ENCODE results near the gene KRT7.

KRT7 gene

DNA sequence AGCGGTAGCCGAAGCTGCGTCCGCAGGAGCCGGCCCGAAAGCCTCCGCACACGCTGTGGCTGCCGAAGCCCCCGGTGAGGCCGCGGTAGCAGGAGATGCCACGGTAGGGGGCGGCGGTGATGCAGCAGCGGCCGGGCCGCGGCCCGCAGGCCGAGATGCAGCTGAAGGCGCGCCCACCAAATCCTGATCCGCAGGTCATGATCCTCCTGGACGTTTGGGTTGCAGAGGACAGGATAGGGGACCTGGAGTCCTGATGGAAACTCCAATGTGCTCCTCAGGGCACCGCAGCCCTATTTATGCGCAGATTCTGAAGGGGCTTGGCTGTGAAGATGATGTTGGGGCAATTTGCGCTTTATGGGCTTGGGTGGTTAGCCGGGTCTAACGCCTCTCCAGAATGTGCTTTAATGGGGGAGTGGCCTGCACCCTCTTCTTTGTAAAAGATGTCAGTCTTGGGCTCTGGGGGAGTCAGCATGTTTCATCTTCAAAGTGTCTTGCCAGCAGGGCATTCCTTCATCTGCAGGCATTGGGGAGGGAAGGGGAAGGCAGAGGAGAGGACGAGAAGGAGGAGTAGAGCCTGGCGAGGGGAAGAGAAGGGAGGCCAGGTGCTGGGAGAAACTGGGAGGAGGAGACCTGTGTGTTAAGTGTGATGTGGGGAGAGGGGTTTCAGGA lies 58.4 kb downstream of the KRT7 start, which contains the start of gene KRT81:
Gene KRT81, minus strand, starts transcription at position 268 of the 669 bp plus-strand sequence. Its CDS starts 69 bp downstream, at position 199.
- Histone ChIP-seq H3K4me3 (ENCODE audit: low read length in 2 of 2) (no peak within 1 kb of the TSS), H3K36me3 (ENCODE audit: control insufficient read depth in 2 of 2, insufficient read depth in 2 of 2, low read length in 2 of 2) (no peaks in the 10 kb centered on the region)

DNA sequence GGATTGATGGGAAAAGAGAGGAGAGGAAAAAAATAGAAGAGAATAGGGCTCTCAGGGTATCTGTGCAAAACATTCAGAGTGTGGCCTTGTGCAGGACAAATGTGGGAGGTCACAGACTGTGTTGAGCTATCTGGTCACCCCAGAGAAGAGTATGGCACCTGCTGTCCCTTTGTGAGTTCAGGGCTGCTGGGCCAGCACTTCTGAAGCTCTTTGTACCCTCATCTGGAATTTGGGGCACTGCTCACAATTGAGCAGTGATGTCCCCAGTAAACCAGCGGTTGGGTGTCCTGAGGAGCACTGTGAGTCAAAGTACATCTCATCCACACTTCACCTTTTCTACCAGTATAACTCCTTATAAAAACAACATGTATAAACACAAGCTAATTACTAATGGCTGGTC lies 60.9 kb downstream of the KRT7 start:
- H3K27ac ChIP-seq (ENCODE audit: low read depth in 2 of 2, low read length in 2 of 2) = no peak overlapping the region
- H3K36me3 ChIP-seq (ENCODE audit: control insufficient read depth in 2 of 2, insufficient read depth in 2 of 2, low read length in 2 of 2) = no peaks in the 10 kb centered on the region
- no peak overlapping the region for H3K9ac ChIP-seq (ENCODE audit: low read depth in 1 of 2, low read length in 2 of 2)
- no peaks in the 10 kb centered on the region for H3K9me3 ChIP-seq (ENCODE audit: control insufficient read depth in 2 of 2, low read length in 2 of 2)
- peaks cover 10% of the 10 kb centered on the region in 2 donors for H3K27me3 ChIP-seq (ENCODE audit: control insufficient read depth in 2 of 2, insufficient read depth in 2 of 2, low read length in 2 of 2)
- H3K4me3 ChIP-seq (ENCODE audit: low read length in 2 of 2) = no peak overlapping the region
- H3K4me1 ChIP-seq (ENCODE audit: control insufficient read depth in 2 of 2, insufficient read depth in 2 of 2, low read length in 2 of 2) = no peaks in the 10 kb centered on the region

More for the DNA sequence above, 58.4 kb downstream of the KRT7 start, which contains the start of gene KRT81:
- Histone ChIP-seq H3K27me3 (ENCODE audit: control insufficient read depth in 2 of 2, insufficient read depth in 2 of 2, low read length in 2 of 2) (peaks cover 3 to 5% of the 10 kb centered on the region in 2 donors), H3K9me3 (ENCODE audit: control insufficient read depth in 2 of 2, low read length in 2 of 2) (no peaks in the 10 kb centered on the region), H3K9ac (ENCODE audit: low read depth in 1 of 2, low read length in 2 of 2) (no peak within 1 kb of the TSS), H3K27ac (ENCODE audit: low read depth in 2 of 2, low read length in 2 of 2) (no peak within 1 kb of the TSS), H3K4me1 (ENCODE audit: control insufficient read depth in 2 of 2, insufficient read depth in 2 of 2, low read length in 2 of 2) (no peaks in the 10 kb centered on the region)

DNA sequence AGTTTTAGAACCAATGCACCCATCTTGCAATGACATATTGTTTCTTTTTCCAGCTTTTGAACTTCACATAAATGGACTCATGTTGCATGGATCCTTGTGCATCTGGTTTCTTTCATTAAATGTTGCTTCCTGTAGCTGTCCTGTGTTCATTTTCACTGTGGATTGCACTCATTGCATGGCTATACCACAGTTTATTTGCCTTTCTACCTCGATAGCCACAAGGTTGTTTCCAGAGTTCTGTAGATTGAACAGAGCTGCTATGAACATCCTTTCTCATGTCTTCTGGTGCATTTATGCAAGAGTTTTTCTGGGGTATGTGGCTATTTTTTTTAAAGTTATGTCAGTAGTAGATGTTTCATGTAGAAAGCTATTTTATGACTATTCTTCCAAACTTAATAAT lies 61.8 kb downstream of the KRT7 start:
- no peaks in the 10 kb centered on the region for H3K4me1 ChIP-seq (ENCODE audit: control insufficient read depth in 2 of 2, insufficient read depth in 2 of 2, low read length in 2 of 2)
- peaks cover 10% of the 10 kb centered on the region in 2 donors for H3K27me3 ChIP-seq (ENCODE audit: control insufficient read depth in 2 of 2, insufficient read depth in 2 of 2, low read length in 2 of 2)
- no peaks in the 10 kb centered on the region for H3K36me3 ChIP-seq (ENCODE audit: control insufficient read depth in 2 of 2, insufficient read depth in 2 of 2, low read length in 2 of 2)
- no peak overlapping the region for H3K4me3 ChIP-seq (ENCODE audit: low read length in 2 of 2)
- no peak overlapping the region for H3K27ac ChIP-seq (ENCODE audit: low read depth in 2 of 2, low read length in 2 of 2)
- no peak overlapping the region for H3K9ac ChIP-seq (ENCODE audit: low read depth in 1 of 2, low read length in 2 of 2)
- H3K9me3 ChIP-seq (ENCODE audit: control insufficient read depth in 2 of 2, low read length in 2 of 2) = no peaks in the 10 kb centered on the region

DNA sequence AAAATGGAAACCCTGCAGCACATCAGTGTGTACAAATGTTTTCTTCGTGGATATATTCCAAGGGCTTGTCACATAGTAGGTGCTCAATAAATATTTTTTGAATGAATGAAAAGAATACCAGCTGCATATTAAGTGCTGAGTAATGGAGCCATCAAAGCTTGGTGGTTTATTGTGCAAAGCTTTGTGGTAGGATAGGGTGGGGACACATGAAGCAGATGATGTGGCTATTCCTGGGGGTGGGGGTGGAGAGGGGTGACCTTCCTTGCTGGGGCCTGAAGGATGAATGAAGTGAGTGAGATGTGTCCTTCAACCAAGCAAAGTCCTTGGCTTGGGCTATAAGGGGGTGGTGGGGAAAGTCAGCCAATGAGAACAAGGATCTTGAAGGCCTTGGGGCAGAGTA lies 62.6 kb downstream of the KRT7 start:
- Histone ChIP-seq H3K27me3 (ENCODE audit: control insufficient read depth in 2 of 2, insufficient read depth in 2 of 2, low read length in 2 of 2) (peaks cover 10% of the 10 kb centered on the region in 2 donors), H3K27ac (ENCODE audit: low read depth in 2 of 2, low read length in 2 of 2) (no peak overlapping the region), H3K4me3 (ENCODE audit: low read length in 2 of 2) (no peak overlapping the region), H3K9ac (ENCODE audit: low read depth in 1 of 2, low read length in 2 of 2) (no peak overlapping the region), H3K9me3 (ENCODE audit: control insufficient read depth in 2 of 2, low read length in 2 of 2) (no peaks in the 10 kb centered on the region), H3K4me1 (ENCODE audit: control insufficient read depth in 2 of 2, insufficient read depth in 2 of 2, low read length in 2 of 2) (no peaks in the 10 kb centered on the region), H3K36me3 (ENCODE audit: control insufficient read depth in 2 of 2, insufficient read depth in 2 of 2, low read length in 2 of 2) (no peaks in the 10 kb centered on the region)

DNA sequence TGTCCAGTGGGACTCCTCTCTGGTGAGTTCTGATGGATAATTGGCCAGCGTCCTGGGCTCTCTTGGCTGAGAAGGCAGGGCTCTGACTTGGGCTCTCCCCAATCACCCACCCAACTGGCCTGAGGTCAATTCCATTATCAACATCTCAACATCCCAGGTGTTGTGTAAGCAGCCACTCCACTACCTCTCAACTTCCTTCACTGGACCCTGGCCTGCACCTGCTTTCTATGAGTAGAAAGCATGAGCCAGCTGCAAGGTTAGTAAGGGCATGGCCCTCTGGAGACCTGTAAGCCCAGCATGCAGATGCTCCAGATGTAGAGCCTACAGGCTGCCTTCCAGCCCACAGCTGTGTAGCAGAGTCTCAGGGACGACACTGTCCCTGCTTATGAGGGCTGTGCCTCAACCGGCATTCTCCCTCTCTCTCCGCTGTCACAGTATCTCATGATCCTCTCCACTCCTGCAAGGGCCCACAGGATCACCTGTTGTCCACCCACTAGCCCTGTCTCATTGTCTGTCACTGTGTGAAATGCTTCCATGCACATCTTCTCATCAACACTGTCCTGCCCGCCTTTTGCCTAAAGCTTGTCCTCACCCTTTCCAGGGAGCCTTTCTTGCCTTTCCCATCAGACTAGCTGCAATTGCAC lies 63.7 kb downstream of the KRT7 start:
- H3K27ac ChIP-seq (ENCODE audit: low read depth in 2 of 2, low read length in 2 of 2) = no peak overlapping the region
- no peaks in the 10 kb centered on the region for H3K36me3 ChIP-seq (ENCODE audit: control insufficient read depth in 2 of 2, insufficient read depth in 2 of 2, low read length in 2 of 2)
- no peaks in the 10 kb centered on the region for H3K9me3 ChIP-seq (ENCODE audit: control insufficient read depth in 2 of 2, low read length in 2 of 2)
- H3K4me3 ChIP-seq (ENCODE audit: low read length in 2 of 2) = no peak overlapping the region
- H3K4me1 ChIP-seq (ENCODE audit: control insufficient read depth in 2 of 2, insufficient read depth in 2 of 2, low read length in 2 of 2) = no peaks in the 10 kb centered on the region
- peaks cover 7 to 10% of the 10 kb centered on the region in 2 donors for H3K27me3 ChIP-seq (ENCODE audit: control insufficient read depth in 2 of 2, insufficient read depth in 2 of 2, low read length in 2 of 2)
- H3K9ac ChIP-seq (ENCODE audit: low read depth in 1 of 2, low read length in 2 of 2) = no peak overlapping the region
